K562 (cell line): ENCODE data around the gene GARNL3. TPM values are rescaled to one million over a fixed set of nuclear protein-coding genes. Genes with fewer than 3 reads are reported as not detected.

ENCODE experiments used
- ARHGAP35 ChIP-seq: fragments of 450-650 bp; IDR thresholded peaks from 2 replicates; pipeline ENCODE4 v1.6.1; 2018; ENCODE audit not compliant: partially characterized antibody
- ARID1B ChIP-seq: fragments of 450-650 bp; IDR thresholded peaks from 2 replicates; pipeline ENCODE4 v1.6.1; 2016; ENCODE audit warnings: antibody characterized with exemption, mild to moderate bottlenecking, inconsistent platforms
- ARID2 ChIP-seq: fragments of 450-650 bp; IDR thresholded peaks from 2 replicates; pipeline ENCODE4 v1.6.1; 2017; ENCODE audit warnings: antibody characterized with exemption, mild to moderate bottlenecking
- BRCA1 ChIP-seq, 2 experiments: fragments of 450-650 bp in 1 of 2; sonication (generic) in 1 of 2; formaldehyde crosslinking in 1 of 2; IDR thresholded peaks; 2 replicates each; pipeline versions ENCODE4 v1.5.0 to v1.6.1; 2017 to 2020; ENCODE audit warnings: mild to moderate bottlenecking in 1 of 2, missing genetic modification reagents in 1 of 2
- KAT7 ChIP-seq: sonication (generic); formaldehyde crosslinking; IDR thresholded peaks from 2 replicates; pipeline ENCODE4 v1.8.0; 2022; ENCODE audit warnings: missing genetic modification reagents, mild to moderate bottlenecking, borderline replicate concordance
- L3MBTL2 ChIP-seq: fragments of 450-650 bp; IDR thresholded peaks from 2 replicates; pipeline ENCODE4 v1.6.1; 2016; ENCODE audit warnings: mild to moderate bottlenecking, moderate library complexity
- MIER1 ChIP-seq: fragments of 450-650 bp; IDR thresholded peaks from 2 replicates; pipeline ENCODE4 v1.6.1; 2016; ENCODE audit warnings: antibody characterized with exemption, mild to moderate bottlenecking, low read depth
- MTA3 ChIP-seq: fragments of 450-650 bp; formaldehyde crosslinking; IDR thresholded peaks from 2 replicates; pipeline ENCODE4 v1.6.1; 2017; ENCODE audit warnings: mild to moderate bottlenecking, borderline replicate concordance
- NFIC ChIP-seq: fragments of 450-650 bp; IDR thresholded peaks from 2 replicates; pipeline ENCODE4 v1.6.1; 2017; ENCODE audit warnings: mild to moderate bottlenecking, inconsistent platforms
- NFRKB ChIP-seq: fragments of 450-650 bp; IDR thresholded peaks from 2 replicates; pipeline ENCODE4 v1.6.1; 2016; ENCODE audit warnings: low read depth
- NR2C2 ChIP-seq, 2 experiments: fragments of 200-800 bp in 1 of 2; sonication (Bioruptor generic) in 1 of 2; sonication (generic) in 1 of 2; formaldehyde crosslinking in 1 of 2; IDR thresholded peaks; 2 replicates each; pipeline versions ENCODE4 v1.6.1 to v1.8.0; 2016 to 2022; ENCODE audit warnings: mild to moderate bottlenecking in 1 of 2, missing compliant biosample characterization in 1 of 2, missing genetic modification characterization in 1 of 2, missing genetic modification reagents in 1 of 2
- RBM15 ChIP-seq: fragments of 200-400 bp; formaldehyde crosslinking; IDR thresholded peaks from 2 replicates; pipeline ENCODE4 v1.6.1; 2018; ENCODE audit warnings: mild to moderate bottlenecking, low read length, moderate library complexity; ENCODE audit not compliant: insufficient read depth
- YBX1 ChIP-seq: fragments of 450-650 bp; IDR thresholded peaks from 2 replicates; pipeline ENCODE4 v1.7.1; 2016; ENCODE audit warnings: mild to moderate bottlenecking
- ZNF121 ChIP-seq: sonication (generic); formaldehyde crosslinking; conservative IDR thresholded peaks from 2 replicates; pipeline ENCODE4 v1.8.0; 2022; ENCODE audit warnings: missing genetic modification reagents
- ZNF197 ChIP-seq: fragments of 200-800 bp; sonication (Bioruptor generic); IDR thresholded peaks from 2 replicates; pipeline ENCODE4 v1.6.1; 2016; ENCODE audit warnings: low read depth, missing genetic modification characterization, missing compliant biosample characterization
- ZNF507 ChIP-seq: conservative IDR thresholded peaks from 2 replicates; pipeline ENCODE4 v1.6.1; 2017; ENCODE audit warnings: missing genetic modification characterization, missing compliant biosample characterization
- polyA plus RNA-seq, 8 experiments: library from polyadenylated mRNA; depleted of rRNA in 4 of 8; stranded (reverse) in 5 of 8; unstranded in 3 of 8; fragments of >200 nt; fragmentation: Nextera tagmentation in 2 of 8; fragmentation: Illumina TruSeq in 1 of 8; extraction: Ambion mirVana in 2 of 8; extraction: Trizol in 1 of 8; gene quantifications; 2 replicates each; pipeline versions ENCODE4 v1.2.1 to v1.2.3, GENCODE V29; 2011 to 2014; ENCODE audit warnings: inconsistent platforms in 1 of 8, missing spikeins in 1 of 8
- total RNA-seq, 7 experiments: library from RNA; depleted of rRNA in 6 of 7; stranded (reverse); fragments of >200 nt in 6 of 7; fragmentation: Illumina TruSeq in 2 of 7; extraction: Trizol in 2 of 7; gene quantifications; 2 replicates each; pipeline versions ENCODE4 v1.2.1 to v1.2.3, GENCODE V29; 2011 to 2021; ENCODE audit warnings: low replicate concordance in 1 of 7
- TF ChIP-seq, protein P1 (sequence below): sonication (generic); formaldehyde crosslinking; IDR thresholded peaks from 2 replicates; pipeline ENCODE4 v1.8.1; 2022; ENCODE audit warnings: missing genetic modification reagents
- TF ChIP-seq, protein P2 (sequence below): fragments of 450-650 bp; conservative IDR thresholded peaks from 2 replicates; pipeline ENCODE4 v1.6.1; 2016; ENCODE audit warnings: missing genetic modification characterization, low read depth, mild to moderate bottlenecking, missing compliant biosample characterization, moderate library complexity
- TF ChIP-seq, protein P3 (sequence below), 2 experiments: fragments of 450-650 bp in 1 of 2; sonication (generic) in 1 of 2; formaldehyde crosslinking in 1 of 2; IDR thresholded peaks in 1 of 2; conservative IDR thresholded peaks in 1 of 2; 2 replicates each; pipeline versions ENCODE4 v1.6.1 to v1.8.1; 2016 to 2023; ENCODE audit warnings: mild to moderate bottlenecking in 2 of 2, moderate library complexity in 2 of 2, inconsistent platforms in 1 of 2, missing genetic modification reagents in 1 of 2
- TF ChIP-seq, protein P4 (sequence below): fragments of 450-650 bp; formaldehyde crosslinking; IDR thresholded peaks from 2 replicates; pipeline ENCODE4 v1.4.0; 2022; ENCODE audit warnings: missing genetic modification characterization
- TF ChIP-seq, protein P5 (sequence below), 3 experiments: IDR thresholded peaks in 2 of 3; conservative IDR thresholded peaks in 1 of 3; 2 replicates each; pipeline ENCODE4 v1.5.1; 2011 to 2012; ENCODE audit warnings: low read length in 3 of 3, mild to moderate bottlenecking in 3 of 3, control low read depth in 2 of 3, improper control_type of control experiment in 1 of 3, inconsistent platforms in 1 of 3, low read depth in 1 of 3, mixed read lengths in 1 of 3, moderate library complexity in 1 of 3; ENCODE audit not compliant: insufficient read depth in 2 of 3

GARNL3 gene
- total and polyA plus RNA-seq, 9 of the 15 experiments (the other 6 are each of a cell fraction or from before 2014, with no cell fraction given): 0.35 to 2.7 (median 1.6) TPM

DNA sequence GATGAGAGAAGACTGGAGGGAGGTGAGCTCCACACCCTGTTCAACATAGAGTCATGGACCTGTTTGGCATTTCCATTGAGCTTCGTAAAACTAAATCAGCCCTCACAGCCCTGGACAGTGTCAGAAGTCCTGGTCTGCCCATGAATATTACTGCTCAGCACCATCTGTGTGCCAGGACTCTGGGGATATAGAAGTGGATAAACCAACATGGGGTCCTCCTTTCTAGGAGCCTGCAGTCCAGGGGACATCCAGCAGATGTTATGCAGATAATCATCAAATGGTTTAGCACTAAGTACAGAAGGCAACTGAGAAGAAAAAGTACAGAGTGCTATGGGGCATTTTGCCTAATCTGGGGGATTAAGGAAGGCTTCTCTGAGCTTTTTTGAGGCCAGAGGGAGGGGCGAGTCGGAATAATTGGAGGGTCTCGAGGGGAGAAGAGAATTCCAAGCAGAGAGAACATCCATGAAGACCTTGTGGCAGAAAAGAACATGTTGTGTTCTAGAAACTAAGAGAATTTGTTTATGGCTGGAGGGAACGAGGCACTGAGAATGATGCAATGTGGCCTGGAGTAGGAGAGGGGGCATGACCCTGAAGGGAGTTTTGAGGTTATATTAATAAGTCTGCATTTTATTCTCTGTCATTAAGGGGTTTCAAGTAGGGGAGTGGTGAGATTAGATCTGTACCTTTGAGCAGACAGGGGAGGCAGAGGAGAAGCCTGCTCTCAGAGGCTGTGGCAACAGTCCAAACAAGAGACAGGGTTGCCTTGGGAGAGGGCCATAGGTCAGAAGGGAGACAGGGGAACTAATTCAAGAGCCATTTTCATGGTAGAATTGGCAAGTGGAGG is 68.9 kb downstream of the GARNL3 start (continued):
- TF ChIP-seq MTA3: no peak
- no peak for TF ChIP-seq ARHGAP35
- TF ChIP-seq, protein P1, sequence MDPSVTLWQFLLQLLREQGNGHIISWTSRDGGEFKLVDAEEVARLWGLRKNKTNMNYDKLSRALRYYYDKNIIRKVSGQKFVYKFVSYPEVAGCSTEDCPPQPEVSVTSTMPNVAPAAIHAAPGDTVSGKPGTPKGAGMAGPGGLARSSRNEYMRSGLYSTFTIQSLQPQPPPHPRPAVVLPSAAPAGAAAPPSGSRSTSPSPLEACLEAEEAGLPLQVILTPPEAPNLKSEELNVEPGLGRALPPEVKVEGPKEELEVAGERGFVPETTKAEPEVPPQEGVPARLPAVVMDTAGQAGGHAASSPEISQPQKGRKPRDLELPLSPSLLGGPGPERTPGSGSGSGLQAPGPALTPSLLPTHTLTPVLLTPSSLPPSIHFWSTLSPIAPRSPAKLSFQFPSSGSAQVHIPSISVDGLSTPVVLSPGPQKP (CRISPR knock-in tag): no peak
- no peak for TF ChIP-seq BRCA1 (IDR thresholded peaks at IDR 0.05)
- TF ChIP-seq BRCA1 (CRISPR knock-in tag; IDR thresholded peaks at IDR 0.05): no peak
- TF ChIP-seq YBX1: no peak
- TF ChIP-seq ZNF507: no peak
- TF ChIP-seq, protein P2, sequence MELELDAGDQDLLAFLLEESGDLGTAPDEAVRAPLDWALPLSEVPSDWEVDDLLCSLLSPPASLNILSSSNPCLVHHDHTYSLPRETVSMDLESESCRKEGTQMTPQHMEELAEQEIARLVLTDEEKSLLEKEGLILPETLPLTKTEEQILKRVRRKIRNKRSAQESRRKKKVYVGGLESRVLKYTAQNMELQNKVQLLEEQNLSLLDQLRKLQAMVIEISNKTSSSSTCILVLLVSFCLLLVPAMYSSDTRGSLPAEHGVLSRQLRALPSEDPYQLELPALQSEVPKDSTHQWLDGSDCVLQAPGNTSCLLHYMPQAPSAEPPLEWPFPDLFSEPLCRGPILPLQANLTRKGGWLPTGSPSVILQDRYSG: no peak
- TF ChIP-seq NFRKB: no peak
- no peak for TF ChIP-seq ARID2
- TF ChIP-seq, protein P3, sequence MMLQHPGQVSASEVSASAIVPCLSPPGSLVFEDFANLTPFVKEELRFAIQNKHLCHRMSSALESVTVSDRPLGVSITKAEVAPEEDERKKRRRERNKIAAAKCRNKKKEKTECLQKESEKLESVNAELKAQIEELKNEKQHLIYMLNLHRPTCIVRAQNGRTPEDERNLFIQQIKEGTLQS (IDR thresholded peaks at IDR 0.05): peak; percentile 81
- TF ChIP-seq, protein P3 (CRISPR knock-in tag; conservative IDR thresholded peaks at IDR 0.05): no peak
- TF ChIP-seq NFIC: peak; percentile 35; the same call in 1 of the 2 replicates
- no peak for TF ChIP-seq KAT7 (CRISPR knock-in tag)
- TF ChIP-seq, protein P4, sequence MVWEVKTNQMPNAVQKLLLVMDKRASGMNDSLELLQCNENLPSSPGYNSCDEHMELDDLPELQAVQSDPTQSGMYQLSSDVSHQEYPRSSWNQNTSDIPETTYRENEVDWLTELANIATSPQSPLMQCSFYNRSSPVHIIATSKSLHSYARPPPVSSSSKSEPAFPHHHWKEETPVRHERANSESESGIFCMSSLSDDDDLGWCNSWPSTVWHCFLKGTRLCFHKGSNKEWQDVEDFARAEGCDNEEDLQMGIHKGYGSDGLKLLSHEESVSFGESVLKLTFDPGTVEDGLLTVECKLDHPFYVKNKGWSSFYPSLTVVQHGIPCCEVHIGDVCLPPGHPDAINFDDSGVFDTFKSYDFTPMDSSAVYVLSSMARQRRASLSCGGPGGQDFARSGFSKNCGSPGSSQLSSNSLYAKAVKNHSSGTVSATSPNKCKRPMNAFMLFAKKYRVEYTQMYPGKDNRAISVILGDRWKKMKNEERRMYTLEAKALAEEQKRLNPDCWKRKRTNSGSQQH: no peak
- TF ChIP-seq ZNF197: no peak
- no peak for TF ChIP-seq RBM15
- no peak for TF ChIP-seq MIER1
- no peak for TF ChIP-seq ARID1B
- no peak for TF ChIP-seq NR2C2 (CRISPR knock-in tag; IDR thresholded peaks at IDR 0.05)
- peak; percentile 68 for TF ChIP-seq NR2C2 (tag; IDR thresholded peaks at IDR 0.05)
- TF ChIP-seq L3MBTL2: peak; percentile 27; the same call in 1 of the 2 replicates
- no peak for TF ChIP-seq ZNF121 (CRISPR knock-in tag)
- TF ChIP-seq, protein P5, sequence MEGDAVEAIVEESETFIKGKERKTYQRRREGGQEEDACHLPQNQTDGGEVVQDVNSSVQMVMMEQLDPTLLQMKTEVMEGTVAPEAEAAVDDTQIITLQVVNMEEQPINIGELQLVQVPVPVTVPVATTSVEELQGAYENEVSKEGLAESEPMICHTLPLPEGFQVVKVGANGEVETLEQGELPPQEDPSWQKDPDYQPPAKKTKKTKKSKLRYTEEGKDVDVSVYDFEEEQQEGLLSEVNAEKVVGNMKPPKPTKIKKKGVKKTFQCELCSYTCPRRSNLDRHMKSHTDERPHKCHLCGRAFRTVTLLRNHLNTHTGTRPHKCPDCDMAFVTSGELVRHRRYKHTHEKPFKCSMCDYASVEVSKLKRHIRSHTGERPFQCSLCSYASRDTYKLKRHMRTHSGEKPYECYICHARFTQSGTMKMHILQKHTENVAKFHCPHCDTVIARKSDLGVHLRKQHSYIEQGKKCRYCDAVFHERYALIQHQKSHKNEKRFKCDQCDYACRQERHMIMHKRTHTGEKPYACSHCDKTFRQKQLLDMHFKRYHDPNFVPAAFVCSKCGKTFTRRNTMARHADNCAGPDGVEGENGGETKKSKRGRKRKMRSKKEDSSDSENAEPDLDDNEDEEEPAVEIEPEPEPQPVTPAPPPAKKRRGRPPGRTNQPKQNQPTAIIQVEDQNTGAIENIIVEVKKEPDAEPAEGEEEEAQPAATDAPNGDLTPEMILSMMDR (IDR thresholded peaks at IDR 0.05 in 2 of 3, conservative IDR thresholded peaks at IDR 0.05 in 1 of 3; ENCODE audit: insufficient read depth in 2 of 3, low read depth in 1 of 3, low read length in 3 of 3): no peak
